Measurements from ENCODE around the gene GJC2. TPM values are rescaled to one million over a fixed set of nuclear protein-coding genes. Genes with fewer than 3 reads are reported as not detected.

Gene GJC2
- total RNA-seq, 1 experiment from 2014 or later: 18.5 TPM

GRCh38 chr1:228147768-228148167 is 2.0 kb upstream of the GJC2 start:
- ChIA-PET POLR2A (interaction anchor here (1.3 to 8.9 kb wide), 2 partner anchors 12 to 16 kb away, joined by 4 to 137 read pairs; partner anchors contain the start of gene IBA57), CTCF (interaction anchor here (1.6 to 2.5 kb wide), 2 partner anchors 17 to 18 kb away, joined by 5 to 17 read pairs; partner anchors contain the start of gene IBA57)
- Mint-ChIP-seq H3K36me3 (ENCODE audit: insufficient read depth, unreplicated experiment) (peaks cover 47% of the 10 kb centered on the region), H3K4me1 (ENCODE audit: insufficient read depth, unreplicated experiment) (peaks cover 51% of the 10 kb centered on the region), H3K9me3 (ENCODE audit: unreplicated experiment) (no peaks in the 10 kb centered on the region), H3K27ac (ENCODE audit: low read depth, unreplicated experiment) (peak overlapping the region; percentile 83), H3K4me3 (ENCODE audit: unreplicated experiment) (no peak overlapping the region), H3K27me3 (ENCODE audit: insufficient read depth, unreplicated experiment) (no peaks in the 10 kb centered on the region)
- TF ChIP-seq CTCF (IDR thresholded peaks at IDR 0.05; ENCODE audit: unreplicated experiment): no peak
- no TSS peak for BruUV-seq (replicated peaks)
- no peak for DNase-seq (ENCODE audit: unreplicated experiment)
- intact Hi-C loops (cut with micrococcal nuclease): no loop called here

GRCh38 chr1:228148196-228148861 is 1.4 kb upstream of the GJC2 start:
- Mint-ChIP-seq H3K27me3 (ENCODE audit: insufficient read depth, unreplicated experiment) (no peaks in the 10 kb centered on the region), H3K36me3 (ENCODE audit: insufficient read depth, unreplicated experiment) (peaks cover 45% of the 10 kb centered on the region), H3K4me1 (ENCODE audit: insufficient read depth, unreplicated experiment) (peaks cover 45% of the 10 kb centered on the region), H3K9me3 (ENCODE audit: unreplicated experiment) (no peaks in the 10 kb centered on the region), H3K4me3 (ENCODE audit: unreplicated experiment) (no peak overlapping the region), H3K27ac (ENCODE audit: low read depth, unreplicated experiment) (peak overlapping the region; percentile 83)
- peak; percentile 43 for DNase-seq (ENCODE audit: unreplicated experiment)
- BruUV-seq (replicated peaks): no TSS peak
- CTCF ChIA-PET: interaction anchor here (0.6 to 2.5 kb wide), 3 partner anchors 17 to 24 kb away, joined by 3 to 17 read pairs (median 5); partner anchors contain the start of gene IBA57
- intact Hi-C loops (cut with micrococcal nuclease): no loop called here
- TF ChIP-seq CTCF (IDR thresholded peaks at IDR 0.05; ENCODE audit: unreplicated experiment): no peak
- POLR2A ChIA-PET: interaction anchor here (1.3 to 8.9 kb wide), 3 partner anchors 7 to 16 kb away, joined by 4 to 137 read pairs (median 76); partner anchors contain the start of genes GUK1 and IBA57

GRCh38 chr1:228148935-228149405 is 760 bp upstream of the GJC2 start:
- POLR2A ChIA-PET: interaction anchor here (1.3 to 8.9 kb wide), 3 partner anchors 8 to 15 kb away, joined by 4 to 137 read pairs (median 76); partner anchors contain the start of genes GUK1 and IBA57
- DNase-seq (ENCODE audit: unreplicated experiment): no peak
- Mint-ChIP-seq H3K27me3 (ENCODE audit: insufficient read depth, unreplicated experiment) (no peaks in the 10 kb centered on the region), H3K36me3 (ENCODE audit: insufficient read depth, unreplicated experiment) (peaks cover 39% of the 10 kb centered on the region), H3K4me1 (ENCODE audit: insufficient read depth, unreplicated experiment) (peaks cover 39% of the 10 kb centered on the region), H3K4me3 (ENCODE audit: unreplicated experiment) (peak overlapping the region; percentile 44), H3K9me3 (ENCODE audit: unreplicated experiment) (no peaks in the 10 kb centered on the region), H3K27ac (ENCODE audit: low read depth, unreplicated experiment) (peak overlapping the region; percentile 83)
- intact Hi-C loops (cut with micrococcal nuclease): loop anchor here (1.0 kb wide), 1 partner anchor 14 kb away; no protein-coding TSS in a partner anchor
- no TSS peak for BruUV-seq (replicated peaks)
- no peak for TF ChIP-seq CTCF (IDR thresholded peaks at IDR 0.05; ENCODE audit: unreplicated experiment)
- CTCF ChIA-PET: interaction anchor here (0.6 to 2.5 kb wide), 3 partner anchors 17 to 25 kb away, joined by 3 to 17 read pairs (median 5); partner anchors contain the start of gene IBA57

DNA sequence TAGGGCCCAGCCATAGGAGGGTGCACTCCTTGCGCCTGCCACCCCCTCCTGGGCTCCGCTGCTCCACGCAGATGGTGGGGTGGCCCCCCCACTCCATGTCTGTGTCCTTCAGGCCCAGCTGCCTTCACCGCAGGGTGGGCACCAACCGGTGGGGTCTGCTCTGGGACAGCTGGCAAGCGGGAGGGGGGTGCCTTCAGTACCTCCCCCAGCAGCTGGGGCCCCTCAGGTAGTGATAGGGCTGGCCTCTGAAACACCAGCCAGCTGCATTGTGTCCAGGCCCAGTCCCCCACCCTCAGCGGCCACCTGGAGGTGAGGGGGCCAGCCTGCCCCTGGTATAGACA is 360 bp downstream of the GJC2 start:
- no TSS peak for BruUV-seq (replicated peaks)
- Mint-ChIP-seq H3K4me1 (ENCODE audit: insufficient read depth, unreplicated experiment) (peaks cover 41% of the 10 kb centered on the region), H3K36me3 (ENCODE audit: insufficient read depth, unreplicated experiment) (peaks cover 38% of the 10 kb centered on the region), H3K27me3 (ENCODE audit: insufficient read depth, unreplicated experiment) (no peaks in the 10 kb centered on the region), H3K9me3 (ENCODE audit: unreplicated experiment) (no peaks in the 10 kb centered on the region), H3K4me3 (ENCODE audit: unreplicated experiment) (peak overlapping the region; percentile 44), H3K27ac (ENCODE audit: low read depth, unreplicated experiment) (peak overlapping the region; percentile 83)
- DNase-seq (ENCODE audit: unreplicated experiment): no peak
- ChIA-PET POLR2A (interaction anchor here (0.6 to 8.9 kb wide), 5 partner anchors 9 to 350 kb away, joined by 3 to 137 read pairs (median 4); partner anchors contain the start of genes ARF1, GUK1 and IBA57), CTCF (interaction anchor here (1.1 to 5.9 kb wide), 2 partner anchors 15 to 48 kb away, joined by 4 to 63 read pairs; partner anchors contain the start of gene IBA57)
- intact Hi-C loops (cut with micrococcal nuclease): no loop called here
- no peak for TF ChIP-seq CTCF (IDR thresholded peaks at IDR 0.05; ENCODE audit: unreplicated experiment)
